Neural progenitor cell (in vitro differentiated cells): Measurements from ENCODE around the gene C6orf89.
"Not testable (repeated sequence)": the region's sequence is repeated elsewhere in the genome, so short reads cannot be mapped to it uniquely, and the experiment has no call there.

ENCODE experiments used
- CTCF ChIP-seq: fragments of 200-600 bp; sonication (generic); IDR thresholded peaks from 2 replicates; pipeline ENCODE4 v1.5.1; 2017; ENCODE audit warnings: antibody characterized with exemption, mild to moderate bottlenecking
- EZH2 ChIP-seq: fragments of 200-600 bp; sonication (generic); IDR thresholded peaks from 2 replicates; pipeline ENCODE4 v1.6.1; 2017; ENCODE audit warnings: antibody characterized with exemption, mild to moderate bottlenecking, moderate library complexity
- EZH2phosphoT487 ChIP-seq: fragments of 200-600 bp; sonication (generic); IDR thresholded peaks from 2 replicates; pipeline ENCODE4 v1.6.1; 2017; ENCODE audit warnings: antibody characterized with exemption

- not testable (repeated sequence) for TF ChIP-seq CTCF, EZH2, EZH2phosphoT487
These were observed 63.3 kb downstream of the C6orf89 start for GRCh38 chr6:36949076-36949475.
